ENCODE measurements around the gene RBFOX2.

- TF ChIP-seq CTCF (IDR thresholded peaks at IDR 0.05; ENCODE audit: low read depth, low read length) (peak; percentile 14), EZH2phosphoT487 (IDR thresholded peaks at IDR 0.05; ENCODE audit: low read depth) (no peak)
Observed at GRCh38 chr22:35712672-35713071, 316.0 kb downstream of the RBFOX2 start.

Data from OCI-LY3 (cell line).